NT2/D1 (cell line): ENCODE measurements around the gene PLCXD3.

Source experiments
- SUZ12 ChIP-seq: IDR thresholded peaks from 2 replicates; pipeline ENCODE4 v1.6.1; 2011; ENCODE audit not compliant: insufficient read length, insufficient read depth; ENCODE audit errors: extremely low read depth
- ZNF274 ChIP-seq: IDR thresholded peaks from 2 replicates; pipeline ENCODE4 v1.6.1; 2011; ENCODE audit warnings: mild to moderate bottlenecking, low read depth, low read length

DNA sequence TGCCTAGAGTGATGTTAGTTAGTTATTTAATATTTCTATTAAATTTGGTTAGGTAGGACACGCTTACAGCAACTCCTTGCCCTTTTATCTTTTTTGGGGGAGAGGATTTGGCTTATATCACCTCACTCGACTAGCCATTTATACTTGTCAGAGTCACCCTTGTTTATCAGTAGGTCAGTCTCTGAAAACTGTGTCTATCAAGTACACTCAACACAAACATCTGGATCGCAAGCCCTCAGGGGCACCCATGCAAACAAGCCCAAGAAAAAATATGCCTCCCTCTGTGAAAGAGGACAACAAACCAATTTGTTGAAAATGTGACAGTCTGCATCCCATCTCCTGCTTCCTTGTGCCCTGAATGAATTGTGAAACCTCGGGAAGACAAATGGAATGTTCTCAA is 139.9 kb downstream of the PLCXD3 start:
- no peak for TF ChIP-seq SUZ12
- TF ChIP-seq ZNF274: no peak
